Fibroblast of pulmonary artery (primary cell): ENCODE results near the gene HIGD2B.
"Not testable (repeated sequence)": the region's sequence is repeated elsewhere in the genome, so short reads cannot be mapped to it uniquely, and the experiment has no call there.

Experiments
- DNase-seq: peaks from one replicate; pipeline ENCODE4 v3.0.0-alpha.2; 2010; ENCODE audit warnings: low read depth
- H3K4me3 ChIP-seq: replicated peaks from 2 replicates; pipeline ENCODE4 v1.5.1; 2011; ENCODE audit warnings: low read depth, mild to moderate bottlenecking, control low read depth, low read length, moderate library complexity
- CTCF ChIP-seq: IDR thresholded peaks from 2 replicates; pipeline ENCODE4 v1.5.1; 2011; ENCODE audit warnings: mild to moderate bottlenecking, control low read depth, low read length, inconsistent platforms; ENCODE audit errors: missing control alignments

The HIGD2B gene

DNA sequence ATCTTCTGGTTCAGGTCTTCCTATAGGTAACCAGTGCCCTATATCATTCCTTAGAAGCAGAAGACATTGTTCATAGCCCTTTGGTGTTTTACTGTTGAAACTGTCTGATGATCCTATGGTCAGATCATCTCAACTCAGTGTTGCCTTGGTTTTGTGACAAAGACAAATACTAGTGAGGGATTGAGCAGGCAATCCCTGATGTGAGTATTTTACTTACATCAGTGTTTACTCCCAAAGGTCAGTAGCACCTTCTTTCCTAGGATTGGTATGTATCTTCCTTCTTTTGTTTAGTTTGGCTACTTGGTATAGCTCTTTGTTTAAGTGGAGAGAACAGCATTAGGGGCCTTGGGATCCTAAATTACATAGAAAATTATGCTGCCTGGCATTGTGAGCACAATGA lies 41.2 kb upstream of the HIGD2B start:
- DNase-seq, result no peak
- no peak overlapping the region for H3K4me3 ChIP-seq
- TF ChIP-seq CTCF, result no peak

GRCh38 chr15:72725851-72726250 lies 39.9 kb upstream of the HIGD2B start:
- H3K4me3 ChIP-seq, DNase-seq: not testable (repeated sequence)

DNA sequence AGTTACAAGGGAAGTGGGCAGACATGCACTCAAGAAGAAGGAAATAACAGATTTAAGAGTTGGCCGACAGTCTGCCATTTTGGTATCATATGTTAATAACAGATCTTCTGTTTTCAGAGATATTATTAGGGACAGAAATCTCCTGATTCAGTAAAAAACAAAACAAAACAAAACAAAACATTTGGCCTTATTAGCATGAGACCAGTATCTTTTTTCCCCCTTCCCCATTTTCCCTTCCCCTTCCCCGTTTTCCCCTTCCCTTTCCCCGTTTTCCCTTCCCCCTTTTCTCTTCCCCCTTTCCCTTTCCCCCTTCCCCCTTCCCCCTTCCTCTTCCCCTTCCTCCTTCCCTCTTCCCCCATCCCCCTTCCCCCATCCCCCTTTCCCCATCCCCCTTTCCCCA lies 39.5 kb upstream of the HIGD2B start:
- no peak for DNase-seq
- no peak for TF ChIP-seq CTCF
- H3K4me3 ChIP-seq, result no peak overlapping the region

GRCh38 chr15:72724028-72724427 lies 38.0 kb upstream of the HIGD2B start:
- H3K4me3 ChIP-seq, result no peak overlapping the region
- TF ChIP-seq CTCF, result no peak
- no peak for DNase-seq

DNA sequence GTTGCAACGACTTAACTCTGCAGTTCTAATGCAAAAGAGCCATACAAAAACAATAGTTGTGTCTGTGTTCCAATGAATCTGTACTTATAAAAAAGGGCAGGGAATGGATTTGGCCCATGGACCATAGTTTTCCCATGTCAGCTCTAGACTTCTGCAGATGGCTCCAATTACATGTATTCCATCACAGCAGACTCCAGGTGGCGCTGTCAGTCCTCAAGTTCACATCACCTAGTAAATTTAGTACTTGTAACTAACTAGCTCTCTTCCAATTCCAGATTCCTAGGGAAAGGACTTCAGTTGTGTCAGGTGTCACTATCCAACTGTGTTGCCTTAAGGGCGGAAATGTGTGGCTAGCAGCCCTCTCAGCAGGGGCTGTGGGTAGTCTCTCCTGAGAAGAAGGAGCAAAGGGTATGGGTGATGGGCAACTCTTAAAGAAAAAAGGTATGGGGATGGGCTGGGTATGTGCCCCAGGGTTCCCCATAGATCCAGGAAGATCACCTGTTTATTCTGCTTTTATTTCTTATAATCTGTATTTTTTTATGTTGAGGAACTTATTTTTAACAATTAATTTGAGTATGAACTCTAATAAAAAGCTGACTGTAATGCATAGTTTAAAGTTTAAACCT lies 36.2 kb upstream of the HIGD2B start:
- no peak overlapping the region for H3K4me3 ChIP-seq
- peak; percentile 87 for DNase-seq
- TF ChIP-seq CTCF, result peak; percentile 82

GRCh38 chr15:72708551-72709303 lies 22.7 kb upstream of the HIGD2B start:
- H3K4me3 ChIP-seq, DNase-seq: not testable (repeated sequence)

GRCh38 chr15:72706266-72706665 lies 20.3 kb upstream of the HIGD2B start:
- DNase-seq, result no peak
- no peak for TF ChIP-seq CTCF
- H3K4me3 ChIP-seq, result no peak overlapping the region

- TF ChIP-seq CTCF, result no peak
- no peak for DNase-seq
Measured at GRCh38 chr15:72700076-72700475, 14.1 kb upstream of the HIGD2B start.

More at GRCh38 chr15:72700076-72700475, 14.1 kb upstream of the HIGD2B start:
- no peak overlapping the region for H3K4me3 ChIP-seq
